ENCODE results near the gene ARL2BP. TPM values are rescaled to one million over a fixed set of nuclear protein-coding genes. Genes with fewer than 3 reads are reported as not detected.

The ARL2BP gene
- total and polyA plus RNA-seq, 9 of the 15 experiments (the other 6 are each of a cell fraction or from before 2014, with no cell fraction given): 16.7 to 41.8 (median 27.2) TPM

DNA sequence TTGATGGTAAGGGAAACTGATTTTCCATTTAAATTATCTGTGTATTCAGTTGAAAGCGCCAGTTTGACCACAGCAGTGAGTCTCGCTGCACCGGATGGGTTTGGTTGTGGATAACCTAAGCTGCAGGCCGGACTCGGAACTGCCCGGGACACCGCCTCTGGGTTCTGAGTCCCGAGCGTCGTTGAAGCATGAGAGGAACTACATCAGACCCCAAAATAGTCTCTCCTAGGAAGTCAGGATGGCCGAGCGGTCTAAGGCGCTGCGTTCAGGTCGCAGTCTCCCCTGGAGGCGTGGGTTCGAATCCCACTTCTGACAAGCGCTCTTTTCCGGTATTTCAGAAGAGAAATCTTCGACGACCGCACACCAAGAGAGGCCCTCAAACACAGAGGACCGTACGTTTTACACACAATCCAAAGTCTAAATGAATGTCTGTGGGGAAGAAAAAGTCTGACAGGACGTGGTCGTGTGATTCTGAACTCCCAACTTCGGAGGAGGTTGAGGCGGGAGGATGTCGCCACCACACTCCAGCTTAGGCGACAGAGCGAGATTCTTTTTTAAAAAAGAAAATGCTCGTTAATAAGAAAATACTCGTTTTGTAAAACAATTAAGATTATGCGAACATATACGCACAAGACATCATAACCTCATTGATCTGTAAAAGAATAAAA, 54.8 kb downstream of the ARL2BP start (continued):
- no peak for TF ChIP-seq HOMEZ (CRISPR knock-in tag; IDR thresholded peaks at IDR 0.05)
- TF ChIP-seq NEUROD1 (IDR thresholded peaks at IDR 0.05; ENCODE audit: borderline replicate concordance, low read depth, low read length, partially characterized antibody): no peak
- TF ChIP-seq FOXP1 (CRISPR knock-in tag; IDR thresholded peaks at IDR 0.05): peak; percentile 60
- no peak for TF ChIP-seq SMAD1 (IDR thresholded peaks at IDR 0.05; ENCODE audit: low read depth, low read length, partially characterized antibody)
- no peak for TF ChIP-seq FOXM1 (IDR thresholded peaks at IDR 0.05; ENCODE audit: low read depth)
- TF ChIP-seq FOXM1 (CRISPR knock-in tag; IDR thresholded peaks at IDR 0.05; ENCODE audit: low read depth): no peak
- no peak for TF ChIP-seq ZNF518B (CRISPR knock-in tag; IDR thresholded peaks at IDR 0.05)
- TF ChIP-seq TSC22D4 (tag; IDR thresholded peaks at IDR 0.05): no peak
- no peak for TF ChIP-seq ZNF830 (CRISPR knock-in tag; IDR thresholded peaks at IDR 0.05)
- TF ChIP-seq ZNF165 (CRISPR knock-in tag; IDR thresholded peaks at IDR 0.05; ENCODE audit: borderline replicate concordance): no peak
- no peak for TF ChIP-seq ZNF75A (CRISPR knock-in tag; IDR thresholded peaks at IDR 0.05)
- no peak for TF ChIP-seq COPS2 (conservative IDR thresholded peaks at IDR 0.05)
- TF ChIP-seq, protein P1, sequence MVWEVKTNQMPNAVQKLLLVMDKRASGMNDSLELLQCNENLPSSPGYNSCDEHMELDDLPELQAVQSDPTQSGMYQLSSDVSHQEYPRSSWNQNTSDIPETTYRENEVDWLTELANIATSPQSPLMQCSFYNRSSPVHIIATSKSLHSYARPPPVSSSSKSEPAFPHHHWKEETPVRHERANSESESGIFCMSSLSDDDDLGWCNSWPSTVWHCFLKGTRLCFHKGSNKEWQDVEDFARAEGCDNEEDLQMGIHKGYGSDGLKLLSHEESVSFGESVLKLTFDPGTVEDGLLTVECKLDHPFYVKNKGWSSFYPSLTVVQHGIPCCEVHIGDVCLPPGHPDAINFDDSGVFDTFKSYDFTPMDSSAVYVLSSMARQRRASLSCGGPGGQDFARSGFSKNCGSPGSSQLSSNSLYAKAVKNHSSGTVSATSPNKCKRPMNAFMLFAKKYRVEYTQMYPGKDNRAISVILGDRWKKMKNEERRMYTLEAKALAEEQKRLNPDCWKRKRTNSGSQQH (CRISPR knock-in tag; IDR thresholded peaks at IDR 0.05): 0 out of 2 replicates have a peak, but pooled peaks have one; percentile 73
- no peak for TF ChIP-seq ZNF253 (CRISPR knock-in tag; conservative IDR thresholded peaks at IDR 0.05)
- TF ChIP-seq, protein P2, sequence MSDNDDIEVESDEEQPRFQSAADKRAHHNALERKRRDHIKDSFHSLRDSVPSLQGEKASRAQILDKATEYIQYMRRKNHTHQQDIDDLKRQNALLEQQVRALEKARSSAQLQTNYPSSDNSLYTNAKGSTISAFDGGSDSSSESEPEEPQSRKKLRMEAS (CRISPR knock-in tag; IDR thresholded peaks at IDR 0.05): peak; percentile 31
- peak; percentile 79 for TF ChIP-seq ZNF592 (IDR thresholded peaks at IDR 0.05)
- 0 out of 4 replicates have a peak, but pooled peaks of 1 of the 2 experiments have one; percentile 21 for TF ChIP-seq MAZ (CRISPR knock-in tag; conservative IDR thresholded peaks at IDR 0.05 in 1 of 2, IDR thresholded peaks at IDR 0.05 in 1 of 2)

Measured in K562 (cell line).